ENCODE results near the gene HSD3B1.
"Not testable (repeated sequence)": the region's sequence is repeated elsewhere in the genome, so short reads cannot be mapped to it uniquely, and the experiment has no call there.

The HSD3B1 gene

DNA sequence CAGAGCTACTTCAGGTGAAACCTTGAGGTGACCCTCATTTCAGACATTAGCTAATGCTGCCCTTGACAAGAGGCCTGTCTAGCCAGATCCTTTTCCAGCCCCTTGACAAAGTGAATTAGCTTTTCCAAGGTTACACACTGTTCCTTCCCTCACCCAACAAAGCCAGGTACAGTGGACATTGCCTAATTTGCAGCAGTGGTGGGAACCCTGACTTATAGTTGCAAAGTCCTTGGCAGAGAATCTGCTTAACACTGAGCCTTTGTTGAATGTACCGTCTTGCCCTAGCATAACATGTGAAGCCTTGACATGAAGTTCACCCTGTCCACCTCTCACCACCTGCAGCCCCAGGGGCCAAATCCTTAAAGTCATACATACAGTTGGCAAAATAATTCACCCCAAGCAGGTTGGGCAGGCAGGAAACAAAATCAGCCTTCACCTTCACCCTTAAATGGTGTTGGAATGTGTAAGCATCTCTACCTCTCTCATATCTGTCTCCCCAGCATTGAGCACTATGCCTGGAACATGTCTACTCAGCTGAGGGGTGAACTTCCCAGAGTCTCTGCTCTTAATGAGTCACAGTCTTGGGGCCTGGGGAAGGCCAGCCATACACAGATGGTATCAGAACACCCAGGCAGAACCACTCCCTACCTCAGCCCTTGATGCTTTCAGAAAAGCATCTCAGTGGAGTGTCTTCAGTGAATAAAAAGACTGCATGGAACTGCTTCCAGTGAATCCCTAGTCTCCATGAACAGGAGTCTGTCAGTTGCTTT, 46.5 kb downstream of the HSD3B1 start:
- DNase-seq (ENCODE audit: low read depth, low spot score) = not testable (repeated sequence)

DNA sequence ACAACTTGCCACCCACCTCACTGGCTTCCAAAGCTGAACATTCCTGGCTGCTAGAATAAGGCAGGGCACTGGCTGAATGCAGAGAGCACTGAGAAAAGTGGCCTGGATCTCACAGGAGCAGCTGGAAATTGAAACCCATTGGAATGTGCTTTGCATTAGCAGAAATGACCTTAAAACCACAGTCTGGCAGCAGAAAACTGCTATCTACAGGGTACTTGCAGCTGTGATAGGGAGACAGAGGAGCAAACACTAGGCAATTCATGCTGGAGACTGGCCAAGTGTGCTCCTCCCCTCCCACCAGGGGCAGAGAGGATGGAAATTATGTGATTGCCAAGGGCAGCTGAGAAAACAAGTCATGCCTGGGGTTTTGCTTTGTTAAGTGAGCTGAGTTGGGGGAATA, 47.2 kb downstream of the HSD3B1 start:
- DNase-seq (ENCODE audit: low read depth, low spot score) = peak; percentile 89

DNA sequence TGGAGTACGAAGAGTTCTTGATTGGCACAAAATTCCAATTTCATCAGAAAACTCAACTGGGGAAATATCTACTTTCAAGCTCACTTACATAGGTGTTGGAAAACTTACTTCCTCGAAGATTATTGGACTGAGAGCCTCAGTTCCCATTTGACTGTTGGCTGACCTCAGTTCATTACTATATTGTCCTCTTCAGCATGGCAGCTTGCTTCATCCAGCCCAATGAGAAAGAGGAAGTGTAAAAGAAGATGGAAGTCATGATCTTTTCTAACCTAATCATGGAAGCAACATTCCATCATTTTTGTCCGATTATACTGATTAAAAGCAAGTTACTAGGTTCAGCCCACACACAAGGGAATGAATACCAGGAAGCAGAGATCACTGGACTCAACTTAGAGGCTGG, 49.4 kb downstream of the HSD3B1 start:
- no peak for DNase-seq (ENCODE audit: low read depth, low spot score)

DNA sequence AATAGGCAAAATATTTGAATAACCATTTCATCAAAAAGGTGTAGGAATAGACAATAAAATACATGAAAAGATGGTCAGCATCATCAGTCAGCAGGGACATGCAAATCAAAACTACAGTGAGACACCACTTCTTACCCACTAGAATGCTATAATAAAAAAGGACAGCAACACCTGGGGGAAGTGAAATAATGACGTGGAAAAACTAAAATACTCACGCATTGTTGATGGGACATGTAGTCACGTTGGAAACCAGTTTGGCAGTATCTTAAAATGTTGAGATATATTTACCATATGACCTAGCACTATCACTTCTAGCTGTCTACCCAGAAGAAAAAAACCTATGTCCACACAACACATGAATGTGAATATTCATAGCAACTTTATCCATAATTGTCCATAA, 53.4 kb downstream of the HSD3B1 start:
- DNase-seq (ENCODE audit: low read depth, low spot score) = not testable (repeated sequence)

DNA sequence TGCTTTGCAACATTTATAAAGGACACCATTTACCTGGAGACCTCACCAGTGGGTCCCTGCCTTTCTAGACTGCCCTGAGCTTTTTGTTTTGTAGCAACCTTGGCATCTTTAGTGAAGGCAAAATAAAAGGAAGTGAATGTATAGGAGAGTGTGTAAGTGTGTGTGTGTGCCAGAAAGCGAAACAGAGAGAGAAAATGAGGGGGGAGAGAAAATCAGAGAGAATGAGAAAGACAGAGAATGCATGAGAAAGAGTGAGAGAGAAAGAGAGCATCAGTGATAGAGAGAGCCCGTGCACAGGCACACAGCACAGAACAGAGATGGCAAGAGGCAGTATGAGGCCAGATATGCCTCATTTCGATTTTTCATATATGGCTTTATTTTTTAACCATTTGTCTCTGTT, 57.5 kb downstream of the HSD3B1 start:
- no peak for DNase-seq (ENCODE audit: low read depth, low spot score)

Data from brain pericyte (primary cell).